HG03354 (cell line): ENCODE data around the gene PNPLA5.
"Not testable (repeated sequence)": the region's sequence is repeated elsewhere in the genome, so short reads cannot be mapped to it uniquely, and the experiment has no call there.

Source experiments
- ATAC-seq: cut with Tn5 transposase; IDR thresholded peaks from one replicate; pipeline ENCODE4 v1.9.1; 2021; ENCODE audit warnings: mild to moderate bottlenecking; ENCODE audit not compliant: unreplicated experiment, poor library complexity, severe bottlenecking

PNPLA5 gene

GRCh38 chr22:43883012-43883661 is 8.7 kb downstream of the PNPLA5 start:
- ATAC-seq = peak; percentile 39

GRCh38 chr22:43882122-43882767 is 9.6 kb downstream of the PNPLA5 start:
- ATAC-seq = no peak

- no peak for ATAC-seq
These were observed 10.4 kb downstream of the PNPLA5 start for GRCh38 chr22:43881091-43882061.

DNA sequence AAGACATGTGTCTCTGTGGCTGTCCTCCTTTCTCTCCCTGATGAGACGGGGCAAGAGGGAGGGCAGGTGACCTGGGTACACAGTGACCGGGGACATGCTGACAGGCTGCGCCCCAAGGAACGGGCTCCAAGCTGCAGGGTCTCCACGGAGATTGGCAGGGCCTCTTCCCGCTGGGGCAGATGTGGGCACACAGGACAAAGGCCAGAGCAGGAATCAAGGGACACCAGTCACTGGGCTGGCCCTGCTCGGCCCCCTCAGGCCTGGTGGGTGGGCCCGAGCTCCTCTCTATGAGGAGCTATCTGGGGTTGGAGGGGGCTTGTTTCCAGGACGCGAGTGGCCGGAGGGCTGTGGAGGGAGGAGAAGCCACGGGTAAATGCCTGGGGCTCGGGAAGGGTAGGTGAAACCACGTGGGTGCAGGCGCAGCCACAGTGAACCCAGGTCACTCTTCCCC is 11.2 kb downstream of the PNPLA5 start:
- ATAC-seq = no peak

GRCh38 chr22:43879901-43880540 is 11.8 kb downstream of the PNPLA5 start:
- no peak for ATAC-seq

DNA sequence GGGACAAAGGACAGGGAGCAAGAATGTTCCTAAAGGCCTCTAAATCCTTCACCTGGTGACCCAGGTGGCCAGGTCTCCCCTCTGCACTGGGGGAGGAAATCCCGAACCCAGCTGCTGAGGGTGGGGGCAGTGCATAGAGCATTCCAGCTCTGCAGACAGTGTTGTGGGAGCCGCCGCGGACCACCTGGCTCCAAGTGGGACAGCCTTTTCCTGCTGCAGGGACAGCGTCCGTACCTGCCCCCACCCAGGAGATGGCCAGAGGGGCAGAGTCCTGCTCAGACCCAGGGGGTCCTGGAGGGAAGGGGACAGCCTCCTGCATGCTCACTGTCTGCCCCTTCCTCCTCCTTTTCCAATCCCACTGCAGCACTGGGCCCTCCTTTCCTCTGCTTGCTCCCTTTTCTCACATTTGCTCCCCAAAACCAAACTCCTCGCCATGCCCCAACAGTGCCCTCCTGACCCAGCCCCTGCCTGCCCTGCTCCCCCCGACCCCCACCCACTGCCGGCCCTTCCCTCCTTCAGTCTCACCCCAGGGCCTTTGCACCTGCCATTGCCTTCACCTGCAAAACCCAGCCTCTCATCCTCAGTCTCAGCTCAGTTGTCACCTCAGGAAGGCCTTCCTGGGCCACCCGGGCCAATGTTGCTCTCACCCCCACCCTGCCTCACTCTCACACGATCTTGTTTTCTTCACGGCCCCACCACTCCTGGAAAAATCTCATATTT is 12.8 kb downstream of the PNPLA5 start:
- ATAC-seq = no peak

- ATAC-seq = no peak
These were observed 13.6 kb downstream of the PNPLA5 start for GRCh38 chr22:43878079-43878795.

DNA sequence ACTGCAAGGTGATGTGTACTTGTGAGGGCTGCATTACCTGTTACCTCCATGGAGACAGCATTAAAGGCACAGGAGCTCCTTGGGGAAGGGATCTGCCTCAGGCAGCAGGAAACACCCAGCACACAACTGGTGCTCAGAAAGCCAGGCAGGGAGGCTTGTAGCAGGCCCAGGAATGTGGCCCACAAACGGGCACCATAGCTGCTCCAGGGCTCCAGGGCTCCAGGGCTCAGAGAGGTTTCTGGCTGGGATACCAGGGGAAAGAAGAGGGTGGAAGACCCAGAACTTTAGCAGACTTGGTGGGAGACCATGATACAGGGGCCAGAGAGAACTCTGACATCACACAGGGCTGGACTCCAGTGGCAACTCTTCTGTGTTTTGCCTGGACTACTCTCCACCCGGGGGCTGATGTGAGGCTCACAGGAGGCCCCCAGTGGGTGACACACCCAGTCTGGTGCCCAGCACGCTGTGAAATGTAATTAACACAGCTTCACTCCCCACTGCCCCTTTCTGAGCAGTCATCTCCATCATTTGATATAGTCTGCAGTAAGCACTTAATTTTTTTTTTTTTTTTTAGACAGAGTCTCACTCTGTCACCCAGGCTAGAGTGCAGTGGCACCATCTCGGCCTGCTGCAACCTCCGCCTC is 14.8 kb downstream of the PNPLA5 start:
- no peak for ATAC-seq

DNA sequence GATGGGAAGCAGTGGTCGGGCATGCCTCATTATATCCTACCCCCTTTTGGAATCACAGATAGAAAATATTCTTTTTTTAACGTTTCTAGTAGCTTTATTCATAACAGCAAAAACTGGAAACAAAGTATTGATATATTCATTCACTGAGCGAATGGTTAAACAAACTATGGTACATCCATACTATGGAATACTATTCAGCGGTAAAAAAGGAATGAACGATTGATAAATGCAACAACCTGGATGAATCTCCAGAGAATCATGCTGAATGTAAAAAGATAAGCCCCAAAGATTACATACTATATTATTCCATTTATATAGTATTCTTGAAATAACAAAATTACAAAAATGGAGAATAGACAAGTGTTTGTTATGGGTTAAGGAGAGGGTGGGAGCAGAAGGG is 22.0 kb downstream of the PNPLA5 start:
- no peak for ATAC-seq

DNA sequence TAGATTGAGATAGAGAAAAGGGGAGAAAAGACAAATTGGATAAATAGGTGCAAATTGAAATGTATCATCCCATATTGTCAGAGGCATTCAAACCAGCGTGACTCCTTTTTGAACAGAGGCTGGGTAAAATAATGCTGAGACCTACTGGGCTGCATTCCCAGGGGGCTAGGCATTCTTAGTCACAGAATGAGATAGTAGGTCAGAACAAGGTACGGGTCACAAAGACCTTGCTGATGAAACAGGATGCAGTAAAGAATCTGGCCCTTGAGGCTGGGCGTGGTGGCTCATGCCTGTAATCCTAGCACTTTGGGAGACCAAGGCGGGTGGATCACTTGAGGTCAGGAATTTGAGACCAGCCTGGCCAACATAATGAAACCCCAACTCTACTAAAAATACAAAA is 22.8 kb downstream of the PNPLA5 start:
- ATAC-seq = not testable (repeated sequence)

GRCh38 chr22:43867839-43868635 is 23.8 kb downstream of the PNPLA5 start:
- no peak for ATAC-seq

DNA sequence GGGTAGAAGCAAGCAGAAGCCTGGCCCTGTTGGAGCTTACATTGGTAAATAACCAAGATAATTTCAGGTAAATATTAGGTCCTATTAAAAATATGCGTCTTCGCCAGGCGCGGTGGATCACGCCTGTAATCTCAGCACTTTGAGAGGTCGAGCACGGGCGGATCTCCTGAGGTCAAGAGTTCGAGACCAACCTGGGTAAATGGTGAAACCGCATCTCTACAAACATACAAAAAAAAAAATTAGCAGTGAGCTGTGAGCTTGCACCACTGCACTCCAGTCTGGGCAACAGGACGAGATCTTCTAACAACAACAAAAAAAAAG is 29.0 kb downstream of the PNPLA5 start:
- no peak for ATAC-seq

DNA sequence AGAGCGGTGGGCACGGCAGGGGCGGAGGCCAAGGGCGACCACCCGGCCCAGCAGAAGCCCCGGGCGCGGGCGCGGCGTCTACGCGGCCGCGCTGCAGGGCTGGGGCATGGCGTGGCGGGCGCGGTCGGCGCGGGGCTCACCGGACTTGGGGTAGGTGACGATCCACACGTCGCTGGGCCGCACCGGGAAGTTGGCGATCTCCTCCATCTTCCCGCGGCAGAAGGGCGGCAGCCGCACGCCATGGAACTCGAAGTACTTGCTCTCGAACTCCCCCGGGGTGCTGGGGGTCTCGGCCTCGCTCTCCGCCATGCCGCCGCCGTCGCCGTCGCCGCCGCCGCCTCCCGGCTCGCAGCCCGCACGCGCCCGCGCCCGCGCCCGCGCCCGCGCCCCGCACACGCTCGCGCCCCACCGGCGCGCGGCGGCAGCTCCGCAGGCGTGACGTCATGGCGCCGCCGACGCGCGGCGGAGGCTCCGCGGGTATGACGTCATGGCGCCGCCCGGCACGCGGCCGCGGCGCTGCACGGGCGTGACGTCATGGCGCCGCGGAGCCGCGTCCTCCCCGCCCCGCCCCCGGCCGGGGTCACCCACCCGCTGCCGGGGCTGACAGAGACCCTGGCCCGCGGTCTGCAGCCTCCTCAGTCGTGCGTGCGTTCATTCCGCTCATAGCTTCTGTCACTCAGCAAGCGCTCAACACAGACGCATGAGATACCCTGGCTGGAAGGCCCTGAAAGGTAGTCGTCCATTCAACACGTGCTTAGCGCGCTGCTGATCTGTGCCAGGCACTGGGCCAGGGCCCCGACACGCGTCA is 29.5 kb downstream of the PNPLA5 start, which contains the start of gene SULT4A1:
Gene SULT4A1, minus strand, starts transcription at position 440 of the 808 bp plus-strand sequence. Its CDS starts 131 bp downstream, at position 309.
- no peak for ATAC-seq

- ATAC-seq = no peak
These were observed 30.3 kb downstream of the PNPLA5 start for GRCh38 chr22:43861529-43861928.

- ATAC-seq = no peak
These were observed 31.0 kb downstream of the PNPLA5 start for GRCh38 chr22:43860831-43861230.

- ATAC-seq = no peak
These were observed 31.7 kb downstream of the PNPLA5 start for GRCh38 chr22:43860126-43860525.

DNA sequence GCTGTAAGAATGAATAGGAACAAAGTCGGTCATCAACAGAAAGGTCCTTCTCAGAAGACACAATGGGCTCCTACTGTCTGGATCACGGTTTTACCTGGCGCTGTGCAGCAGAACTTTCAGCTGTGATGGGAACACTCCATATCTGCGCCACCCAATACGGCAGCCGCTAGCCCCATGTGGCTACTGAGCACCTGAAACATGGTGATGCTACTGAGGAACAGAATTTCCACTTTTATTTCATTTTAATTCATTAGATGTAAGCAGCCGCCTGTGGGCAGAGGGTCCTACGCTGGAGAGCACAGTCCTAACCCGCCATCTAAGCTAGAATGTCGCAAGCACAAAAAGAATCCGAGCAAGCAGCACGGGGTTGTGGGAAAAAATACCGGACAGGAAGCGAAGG is 32.2 kb downstream of the PNPLA5 start:
- no peak for ATAC-seq
